WTC11 (cell line): ENCODE results near the gene RANBP3L. TPM values are rescaled to one million over a fixed set of nuclear protein-coding genes. Genes with fewer than 3 reads are reported as not detected.

ENCODE experiments used
- ATAC-seq: fragments of 200-7000 bp; cut with Tn5 transposase; 2 replicates; pipeline ENCODE4 v1.10.0; 2021; ENCODE audit warnings: mild to moderate bottlenecking, moderate library complexity
- CTCF ChIA-PET: fragments of 300-600 bp; sonication (Branson Sonifier 250); formaldehyde crosslinking; loops from one replicate; lab custom pipeline; 2021; ENCODE audit warnings: antibody characterized with exemption; lab: Charles Lee
- POLR2A ChIA-PET: fragments of 350-600 bp; sonication (Branson Sonifier 250); formaldehyde crosslinking; loops from one replicate; lab custom pipeline; 2021; ENCODE audit warnings: antibody characterized with exemption; lab: Charles Lee
- DNase-seq: peaks from one replicate; pipeline ENCODE4 v3.0.0; 2021; ENCODE audit warnings: low spot score
- H3K27ac Mint-ChIP-seq: 2 replicates; pipeline ENCODE4 v1.8.0; 2021; ENCODE audit warnings: mixed read lengths
- H3K27me3 Mint-ChIP-seq: 2 replicates; pipeline ENCODE4 v1.8.0; 2021; ENCODE audit warnings: low read depth, mild to moderate bottlenecking, moderate library complexity, mixed read lengths
- H3K36me3 Mint-ChIP-seq: 2 replicates; pipeline ENCODE4 v1.8.0; 2021; ENCODE audit warnings: mixed read lengths
- H3K4me1 Mint-ChIP-seq: 2 replicates; pipeline ENCODE4 v1.8.0; 2022; ENCODE audit warnings: mixed read lengths
- H3K4me3 Mint-ChIP-seq: 2 replicates; pipeline ENCODE4 v1.8.0; 2021; ENCODE audit warnings: mild to moderate bottlenecking, moderate library complexity, mixed read lengths
- H3K9me3 Mint-ChIP-seq: 2 replicates; pipeline ENCODE4 v1.8.0; 2021; ENCODE audit warnings: mixed read lengths
- CBFB ChIP-seq: sonication (generic); formaldehyde crosslinking; IDR thresholded peaks from 2 replicates; pipeline ENCODE4 v1.8.1; 2022; ENCODE audit warnings: mild to moderate bottlenecking, low read depth, missing genetic modification reagents
- CREB1 ChIP-seq: sonication (generic); formaldehyde crosslinking; IDR thresholded peaks from 2 replicates; pipeline ENCODE4 v1.8.0; 2023; ENCODE audit warnings: mild to moderate bottlenecking, missing genetic modification reagents
- CREM ChIP-seq: sonication (generic); formaldehyde crosslinking; IDR thresholded peaks from 2 replicates; pipeline ENCODE4 v1.8.1; 2022; ENCODE audit warnings: mild to moderate bottlenecking, missing genetic modification reagents, moderate library complexity
- MXD4 ChIP-seq: fragments of 250-450 bp; sonication (Bioruptor Pico); IDR thresholded peaks from 2 replicates; pipeline ENCODE4 v1.8.0; 2021; ENCODE audit warnings: mild to moderate bottlenecking, moderate library complexity, borderline replicate concordance
- NFE2L1 ChIP-seq: sonication (generic); formaldehyde crosslinking; IDR thresholded peaks from 2 replicates; pipeline ENCODE4 v1.8.1; 2023; ENCODE audit warnings: missing genetic modification reagents
- NFYB ChIP-seq: sonication (generic); formaldehyde crosslinking; conservative IDR thresholded peaks from 2 replicates; pipeline ENCODE4 v1.8.0; 2022; ENCODE audit warnings: low read depth, missing genetic modification reagents
- SMAD4 ChIP-seq: sonication (generic); formaldehyde crosslinking; IDR thresholded peaks from 2 replicates; pipeline ENCODE4 v1.8.0; 2022; ENCODE audit warnings: mild to moderate bottlenecking, missing genetic modification reagents
- TCF7 ChIP-seq: sonication (generic); formaldehyde crosslinking; IDR thresholded peaks from 2 replicates; pipeline ENCODE4 v1.8.0; 2022; ENCODE audit warnings: mild to moderate bottlenecking, low read depth, missing genetic modification reagents, moderate library complexity
- ZBTB21 ChIP-seq: sonication (generic); formaldehyde crosslinking; IDR thresholded peaks from 2 replicates; pipeline ENCODE4 v1.8.1; 2023; ENCODE audit warnings: mild to moderate bottlenecking, missing genetic modification reagents, borderline replicate concordance
- ZNF121 ChIP-seq: sonication (generic); formaldehyde crosslinking; IDR thresholded peaks from 2 replicates; pipeline ENCODE4 v1.8.0; 2023; ENCODE audit warnings: missing genetic modification reagents
- ZNF232 ChIP-seq: sonication (generic); formaldehyde crosslinking; IDR thresholded peaks from 2 replicates; pipeline ENCODE4 v1.8.0; 2022; ENCODE audit warnings: mild to moderate bottlenecking, missing genetic modification reagents
- ZNF317 ChIP-seq: sonication (generic); formaldehyde crosslinking; IDR thresholded peaks from 2 replicates; pipeline ENCODE4 v1.8.1; 2023; ENCODE audit warnings: low read depth, mild to moderate bottlenecking, moderate library complexity, missing genetic modification reagents, borderline replicate concordance
- ZNF416 ChIP-seq: fragments of 250-450 bp; sonication (Bioruptor Pico); IDR thresholded peaks from 2 replicates; pipeline ENCODE4 v1.9.0; 2021; ENCODE audit warnings: mild to moderate bottlenecking, inconsistent platforms
- total RNA-seq: library from RNA; stranded (reverse); gene quantifications from 3 replicates; pipeline ENCODE4 v1.2.3, GENCODE V29; 2021
- TF ChIP-seq, protein P1 (sequence below): sonication (generic); formaldehyde crosslinking; IDR thresholded peaks from 2 replicates; pipeline ENCODE4 v1.8.1; 2023; ENCODE audit warnings: mild to moderate bottlenecking, missing genetic modification reagents, moderate library complexity
- TF ChIP-seq, protein P2 (sequence below): sonication (generic); formaldehyde crosslinking; IDR thresholded peaks from 2 replicates; pipeline ENCODE4 v1.8.1; 2023; ENCODE audit warnings: mild to moderate bottlenecking, moderate library complexity, missing genetic modification reagents
- TF ChIP-seq, protein P3 (sequence below): sonication (generic); formaldehyde crosslinking; IDR thresholded peaks from 2 replicates; pipeline ENCODE4 v1.8.1; 2023; ENCODE audit warnings: mild to moderate bottlenecking, missing genetic modification reagents
- TF ChIP-seq, protein P4 (sequence below): sonication (generic); formaldehyde crosslinking; IDR thresholded peaks from 2 replicates; pipeline ENCODE4 v1.8.1; 2023; ENCODE audit warnings: mild to moderate bottlenecking, missing genetic modification reagents, borderline replicate concordance
- TF ChIP-seq, protein P5 (sequence below): sonication (generic); formaldehyde crosslinking; conservative IDR thresholded peaks from 2 replicates; pipeline ENCODE4 v1.8.1; 2022; ENCODE audit warnings: mild to moderate bottlenecking, missing genetic modification reagents
- TF ChIP-seq, protein P6 (sequence below): sonication (generic); formaldehyde crosslinking; IDR thresholded peaks from 2 replicates; pipeline ENCODE4 v1.8.0; 2023; ENCODE audit warnings: missing genetic modification reagents
- TF ChIP-seq, protein P7 (sequence below): sonication (generic); formaldehyde crosslinking; IDR thresholded peaks from 2 replicates; pipeline ENCODE4 v1.8.1; 2023; ENCODE audit warnings: mild to moderate bottlenecking, missing genetic modification reagents
- TF ChIP-seq, protein P8 (sequence below): fragments of 250-450 bp; sonication (Bioruptor Pico); IDR thresholded peaks from 2 replicates; pipeline ENCODE4 v2.1.2; 2022; ENCODE audit warnings: mild to moderate bottlenecking, moderate library complexity
- TF ChIP-seq, protein P9 (sequence below): sonication (generic); formaldehyde crosslinking; IDR thresholded peaks from 2 replicates; pipeline ENCODE4 v1.8.1; 2022; ENCODE audit warnings: missing genetic modification reagents, borderline replicate concordance

Gene RANBP3L
- total RNA-seq, 1 experiment from 2014 or later, result not detected

DNA sequence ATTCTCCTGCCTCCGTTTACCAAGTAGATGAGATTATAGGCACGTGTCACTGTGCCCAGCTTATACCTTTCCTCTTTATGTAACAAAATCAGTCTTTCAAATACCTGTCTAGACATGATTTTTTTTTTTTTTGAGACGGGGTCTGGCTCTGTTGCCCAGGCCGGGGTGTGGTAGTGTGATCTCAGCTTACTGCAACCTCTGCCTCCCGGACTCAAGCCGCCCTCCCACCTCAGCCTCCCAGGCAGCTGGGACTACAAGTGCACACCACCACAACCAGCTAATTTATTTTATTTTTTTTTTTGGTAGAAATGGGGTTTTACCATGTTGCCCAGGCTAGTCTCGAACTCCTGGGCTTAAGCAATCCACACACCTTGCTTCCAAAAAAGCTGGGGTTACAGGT, 73.2 kb downstream of the RANBP3L start:
- no peaks in the 10 kb centered on the region for H3K27me3 Mint-ChIP-seq
- H3K4me3 Mint-ChIP-seq, result no peak overlapping the region
- CTCF ChIA-PET, result interaction anchor here (0.7 kb wide), 1 partner anchor 217 kb away, joined by 3 read pairs; no protein-coding TSS in a partner anchor
- TF ChIP-seq ZNF121 (CRISPR knock-in tag) (no peak), CREM (CRISPR knock-in tag) (no peak), NFYB (CRISPR knock-in tag) (no peak), ZNF232 (CRISPR knock-in tag) (no peak), MXD4 (CRISPR knock-in tag) (no peak), CREB1 (CRISPR knock-in tag) (no peak), SMAD4 (CRISPR knock-in tag) (no peak), CBFB (CRISPR knock-in tag) (no peak)
- TF ChIP-seq, protein P1, sequence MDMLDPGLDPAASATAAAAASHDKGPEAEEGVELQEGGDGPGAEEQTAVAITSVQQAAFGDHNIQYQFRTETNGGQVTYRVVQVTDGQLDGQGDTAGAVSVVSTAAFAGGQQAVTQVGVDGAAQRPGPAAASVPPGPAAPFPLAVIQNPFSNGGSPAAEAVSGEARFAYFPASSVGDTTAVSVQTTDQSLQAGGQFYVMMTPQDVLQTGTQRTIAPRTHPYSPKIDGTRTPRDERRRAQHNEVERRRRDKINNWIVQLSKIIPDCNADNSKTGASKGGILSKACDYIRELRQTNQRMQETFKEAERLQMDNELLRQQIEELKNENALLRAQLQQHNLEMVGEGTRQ (CRISPR knock-in tag), result no peak
- TF ChIP-seq, protein P2, sequence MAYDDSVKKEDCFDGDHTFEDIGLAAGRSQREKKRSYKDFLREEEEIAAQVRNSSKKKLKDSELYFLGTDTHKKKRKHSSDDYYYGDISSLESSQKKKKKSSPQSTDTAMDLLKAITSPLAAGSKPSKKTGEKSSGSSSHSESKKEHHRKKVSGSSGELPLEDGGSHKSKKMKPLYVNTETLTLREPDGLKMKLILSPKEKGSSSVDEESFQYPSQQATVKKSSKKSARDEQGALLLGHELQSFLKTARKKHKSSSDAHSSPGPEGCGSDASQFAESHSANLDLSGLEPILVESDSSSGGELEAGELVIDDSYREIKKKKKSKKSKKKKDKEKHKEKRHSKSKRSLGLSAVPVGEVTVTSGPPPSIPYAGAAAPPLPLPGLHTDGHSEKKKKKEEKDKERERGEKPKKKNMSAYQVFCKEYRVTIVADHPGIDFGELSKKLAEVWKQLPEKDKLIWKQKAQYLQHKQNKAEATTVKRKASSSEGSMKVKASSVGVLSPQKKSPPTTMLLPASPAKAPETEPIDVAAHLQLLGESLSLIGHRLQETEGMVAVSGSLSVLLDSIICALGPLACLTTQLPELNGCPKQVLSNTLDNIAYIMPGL (CRISPR knock-in tag), result no peak
- TF ChIP-seq, all 79 proteins: peak for 0
- Mint-ChIP-seq H3K9me3 (no peaks in the 10 kb centered on the region), H3K4me1 (peaks cover 5% of the 10 kb centered on the region), H3K27ac (no peak overlapping the region), H3K36me3 (no peaks in the 10 kb centered on the region)
- DNase-seq (no peak), ATAC-seq (no peak)
- POLR2A ChIA-PET, result no interaction called here

DNA sequence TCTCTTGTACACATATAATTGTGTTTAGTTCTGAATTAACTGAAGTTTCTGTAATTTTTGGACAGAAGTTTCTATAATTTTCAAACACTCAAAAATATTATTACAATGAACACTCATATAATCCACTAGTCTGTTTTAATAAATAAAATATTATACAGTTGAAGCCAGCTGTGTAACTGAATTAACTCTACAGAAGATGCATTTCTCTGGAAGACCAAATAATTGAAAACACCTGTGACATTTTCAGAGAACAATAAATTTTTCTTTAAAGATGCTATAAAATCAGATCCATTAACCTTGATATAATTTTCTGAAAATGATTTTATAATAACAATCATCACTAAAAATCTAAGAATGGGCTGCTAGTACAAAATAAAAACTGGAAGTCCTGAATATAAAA, 74.7 kb downstream of the RANBP3L start:
- ChIA-PET CTCF (no interaction called here), POLR2A (no interaction called here)
- no peaks in the 10 kb centered on the region for H3K36me3 Mint-ChIP-seq
- TF ChIP-seq, protein P3, sequence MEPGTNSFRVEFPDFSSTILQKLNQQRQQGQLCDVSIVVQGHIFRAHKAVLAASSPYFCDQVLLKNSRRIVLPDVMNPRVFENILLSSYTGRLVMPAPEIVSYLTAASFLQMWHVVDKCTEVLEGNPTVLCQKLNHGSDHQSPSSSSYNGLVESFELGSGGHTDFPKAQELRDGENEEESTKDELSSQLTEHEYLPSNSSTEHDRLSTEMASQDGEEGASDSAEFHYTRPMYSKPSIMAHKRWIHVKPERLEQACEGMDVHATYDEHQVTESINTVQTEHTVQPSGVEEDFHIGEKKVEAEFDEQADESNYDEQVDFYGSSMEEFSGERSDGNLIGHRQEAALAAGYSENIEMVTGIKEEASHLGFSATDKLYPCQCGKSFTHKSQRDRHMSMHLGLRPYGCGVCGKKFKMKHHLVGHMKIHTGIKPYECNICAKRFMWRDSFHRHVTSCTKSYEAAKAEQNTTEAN, result no peak
- TF ChIP-seq TCF7 (CRISPR knock-in tag), result no peak
- TF ChIP-seq NFE2L1 (CRISPR knock-in tag), result no peak
- TF ChIP-seq ZNF416, result no peak
- TF ChIP-seq, protein P4, sequence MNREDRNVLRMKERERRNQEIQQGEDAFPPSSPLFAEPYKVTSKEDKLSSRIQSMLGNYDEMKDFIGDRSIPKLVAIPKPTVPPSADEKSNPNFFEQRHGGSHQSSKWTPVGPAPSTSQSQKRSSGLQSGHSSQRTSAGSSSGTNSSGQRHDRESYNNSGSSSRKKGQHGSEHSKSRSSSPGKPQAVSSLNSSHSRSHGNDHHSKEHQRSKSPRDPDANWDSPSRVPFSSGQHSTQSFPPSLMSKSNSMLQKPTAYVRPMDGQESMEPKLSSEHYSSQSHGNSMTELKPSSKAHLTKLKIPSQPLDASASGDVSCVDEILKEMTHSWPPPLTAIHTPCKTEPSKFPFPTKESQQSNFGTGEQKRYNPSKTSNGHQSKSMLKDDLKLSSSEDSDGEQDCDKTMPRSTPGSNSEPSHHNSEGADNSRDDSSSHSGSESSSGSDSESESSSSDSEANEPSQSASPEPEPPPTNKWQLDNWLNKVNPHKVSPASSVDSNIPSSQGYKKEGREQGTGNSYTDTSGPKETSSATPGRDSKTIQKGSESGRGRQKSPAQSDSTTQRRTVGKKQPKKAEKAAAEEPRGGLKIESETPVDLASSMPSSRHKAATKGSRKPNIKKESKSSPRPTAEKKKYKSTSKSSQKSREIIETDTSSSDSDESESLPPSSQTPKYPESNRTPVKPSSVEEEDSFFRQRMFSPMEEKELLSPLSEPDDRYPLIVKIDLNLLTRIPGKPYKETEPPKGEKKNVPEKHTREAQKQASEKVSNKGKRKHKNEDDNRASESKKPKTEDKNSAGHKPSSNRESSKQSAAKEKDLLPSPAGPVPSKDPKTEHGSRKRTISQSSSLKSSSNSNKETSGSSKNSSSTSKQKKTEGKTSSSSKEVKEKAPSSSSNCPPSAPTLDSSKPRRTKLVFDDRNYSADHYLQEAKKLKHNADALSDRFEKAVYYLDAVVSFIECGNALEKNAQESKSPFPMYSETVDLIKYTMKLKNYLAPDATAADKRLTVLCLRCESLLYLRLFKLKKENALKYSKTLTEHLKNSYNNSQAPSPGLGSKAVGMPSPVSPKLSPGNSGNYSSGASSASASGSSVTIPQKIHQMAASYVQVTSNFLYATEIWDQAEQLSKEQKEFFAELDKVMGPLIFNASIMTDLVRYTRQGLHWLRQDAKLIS (CRISPR knock-in tag), result no peak
- TF ChIP-seq, protein P5, sequence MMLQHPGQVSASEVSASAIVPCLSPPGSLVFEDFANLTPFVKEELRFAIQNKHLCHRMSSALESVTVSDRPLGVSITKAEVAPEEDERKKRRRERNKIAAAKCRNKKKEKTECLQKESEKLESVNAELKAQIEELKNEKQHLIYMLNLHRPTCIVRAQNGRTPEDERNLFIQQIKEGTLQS (CRISPR knock-in tag), result no peak
- TF ChIP-seq, protein P6, sequence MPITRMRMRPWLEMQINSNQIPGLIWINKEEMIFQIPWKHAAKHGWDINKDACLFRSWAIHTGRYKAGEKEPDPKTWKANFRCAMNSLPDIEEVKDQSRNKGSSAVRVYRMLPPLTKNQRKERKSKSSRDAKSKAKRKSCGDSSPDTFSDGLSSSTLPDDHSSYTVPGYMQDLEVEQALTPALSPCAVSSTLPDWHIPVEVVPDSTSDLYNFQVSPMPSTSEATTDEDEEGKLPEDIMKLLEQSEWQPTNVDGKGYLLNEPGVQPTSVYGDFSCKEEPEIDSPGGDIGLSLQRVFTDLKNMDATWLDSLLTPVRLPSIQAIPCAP (CRISPR knock-in tag), result no peak
- TF ChIP-seq, protein P7, sequence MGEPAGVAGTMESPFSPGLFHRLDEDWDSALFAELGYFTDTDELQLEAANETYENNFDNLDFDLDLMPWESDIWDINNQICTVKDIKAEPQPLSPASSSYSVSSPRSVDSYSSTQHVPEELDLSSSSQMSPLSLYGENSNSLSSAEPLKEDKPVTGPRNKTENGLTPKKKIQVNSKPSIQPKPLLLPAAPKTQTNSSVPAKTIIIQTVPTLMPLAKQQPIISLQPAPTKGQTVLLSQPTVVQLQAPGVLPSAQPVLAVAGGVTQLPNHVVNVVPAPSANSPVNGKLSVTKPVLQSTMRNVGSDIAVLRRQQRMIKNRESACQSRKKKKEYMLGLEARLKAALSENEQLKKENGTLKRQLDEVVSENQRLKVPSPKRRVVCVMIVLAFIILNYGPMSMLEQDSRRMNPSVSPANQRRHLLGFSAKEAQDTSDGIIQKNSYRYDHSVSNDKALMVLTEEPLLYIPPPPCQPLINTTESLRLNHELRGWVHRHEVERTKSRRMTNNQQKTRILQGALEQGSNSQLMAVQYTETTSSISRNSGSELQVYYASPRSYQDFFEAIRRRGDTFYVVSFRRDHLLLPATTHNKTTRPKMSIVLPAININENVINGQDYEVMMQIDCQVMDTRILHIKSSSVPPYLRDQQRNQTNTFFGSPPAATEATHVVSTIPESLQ (CRISPR knock-in tag), result no peak
- TF ChIP-seq ZNF317 (CRISPR knock-in tag), result no peak
- no peak for TF ChIP-seq ZBTB21 (CRISPR knock-in tag)
- TF ChIP-seq, protein P8, sequence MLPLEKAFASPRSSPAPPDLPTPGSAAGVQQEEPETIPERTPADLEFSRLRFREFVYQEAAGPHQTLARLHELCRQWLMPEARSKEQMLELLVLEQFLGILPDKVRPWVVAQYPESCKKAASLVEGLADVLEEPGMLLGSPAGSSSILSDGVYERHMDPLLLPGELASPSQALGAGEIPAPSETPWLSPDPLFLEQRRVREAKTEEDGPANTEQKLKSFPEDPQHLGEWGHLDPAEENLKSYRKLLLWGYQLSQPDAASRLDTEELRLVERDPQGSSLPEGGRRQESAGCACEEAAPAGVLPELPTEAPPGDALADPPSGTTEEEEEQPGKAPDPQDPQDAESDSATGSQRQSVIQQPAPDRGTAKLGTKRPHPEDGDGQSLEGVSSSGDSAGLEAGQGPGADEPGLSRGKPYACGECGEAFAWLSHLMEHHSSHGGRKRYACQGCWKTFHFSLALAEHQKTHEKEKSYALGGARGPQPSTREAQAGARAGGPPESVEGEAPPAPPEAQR (CRISPR knock-in tag), result no peak
- TF ChIP-seq, protein P9, sequence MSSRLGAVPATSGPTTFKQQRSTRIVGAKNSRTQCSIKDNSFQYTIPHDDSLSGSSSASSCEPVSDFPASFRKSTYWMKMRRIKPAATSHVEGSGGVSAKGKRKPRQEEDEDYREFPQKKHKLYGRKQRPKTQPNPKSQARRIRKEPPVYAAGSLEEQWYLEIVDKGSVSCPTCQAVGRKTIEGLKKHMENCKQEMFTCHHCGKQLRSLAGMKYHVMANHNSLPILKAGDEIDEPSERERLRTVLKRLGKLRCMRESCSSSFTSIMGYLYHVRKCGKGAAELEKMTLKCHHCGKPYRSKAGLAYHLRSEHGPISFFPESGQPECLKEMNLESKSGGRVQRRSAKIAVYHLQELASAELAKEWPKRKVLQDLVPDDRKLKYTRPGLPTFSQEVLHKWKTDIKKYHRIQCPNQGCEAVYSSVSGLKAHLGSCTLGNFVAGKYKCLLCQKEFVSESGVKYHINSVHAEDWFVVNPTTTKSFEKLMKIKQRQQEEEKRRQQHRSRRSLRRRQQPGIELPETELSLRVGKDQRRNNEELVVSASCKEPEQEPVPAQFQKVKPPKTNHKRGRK, result no peak

More for the DNA sequence above, 74.7 kb downstream of the RANBP3L start:
- no peak overlapping the region for H3K27ac Mint-ChIP-seq
- no peaks in the 10 kb centered on the region for H3K9me3 Mint-ChIP-seq
- H3K27me3 Mint-ChIP-seq, result no peaks in the 10 kb centered on the region
- DNase-seq, result no peak
- peaks cover 5% of the 10 kb centered on the region for H3K4me1 Mint-ChIP-seq
- no peak overlapping the region for H3K4me3 Mint-ChIP-seq
- no peak for ATAC-seq
